ENCODE measurements around the gene AANAT.
A peak's percentile ranks its signal among the peaks of the same experiment; 100 is the strongest.

Gene AANAT

DNA sequence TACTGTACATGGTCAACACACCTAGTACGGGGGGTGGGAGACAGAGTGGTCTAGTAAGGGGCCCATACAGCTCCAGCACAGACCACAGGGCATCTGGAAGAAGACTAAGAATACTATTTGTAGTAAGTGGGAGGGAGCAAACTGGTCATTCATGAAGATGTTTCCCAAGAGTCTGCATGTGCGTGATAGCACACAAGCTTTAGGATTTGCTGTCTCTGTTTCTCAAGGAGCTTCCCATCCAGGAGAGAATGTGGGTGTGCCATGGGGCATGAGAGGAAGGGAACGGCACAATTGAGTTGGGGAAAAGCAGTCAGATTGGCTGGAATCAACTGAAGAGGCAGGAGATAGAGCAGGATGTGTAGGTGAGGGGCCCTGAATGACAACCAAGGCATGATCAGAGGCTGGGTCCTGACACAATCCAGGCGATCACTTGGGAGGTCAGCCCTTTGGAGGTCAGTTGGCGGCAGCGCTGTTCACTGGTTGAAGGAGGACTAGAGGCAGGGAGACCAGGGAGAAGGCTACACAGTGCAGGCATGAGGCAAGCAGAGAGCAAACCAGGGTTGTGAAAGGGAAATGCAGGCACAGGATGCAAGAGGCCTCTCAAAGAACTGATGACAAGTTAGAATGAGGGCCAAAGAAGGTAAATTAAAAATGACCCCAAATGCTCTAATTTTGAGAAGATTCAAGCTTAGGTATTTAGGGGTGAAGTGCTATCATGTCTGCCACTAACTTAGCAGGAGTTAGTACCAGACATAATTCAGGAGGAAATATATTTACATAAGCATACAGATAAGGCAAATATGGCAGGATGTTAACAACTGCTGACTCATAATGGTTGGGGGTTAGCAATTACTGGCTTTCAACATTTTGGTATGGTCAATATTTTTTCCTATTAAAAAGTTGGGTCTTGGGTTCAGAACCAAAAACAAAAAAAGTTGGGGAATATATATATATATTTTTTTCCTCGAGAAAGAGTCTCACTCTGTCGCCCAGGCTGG is 24.8 kb upstream of the AANAT start:
- no peak for DNase-seq (ENCODE audit: low spot score)

- DNase-seq (ENCODE audit: low spot score): no peak
These were observed 22.7 kb upstream of the AANAT start for GRCh38 chr17:76444518-76445311.

DNA sequence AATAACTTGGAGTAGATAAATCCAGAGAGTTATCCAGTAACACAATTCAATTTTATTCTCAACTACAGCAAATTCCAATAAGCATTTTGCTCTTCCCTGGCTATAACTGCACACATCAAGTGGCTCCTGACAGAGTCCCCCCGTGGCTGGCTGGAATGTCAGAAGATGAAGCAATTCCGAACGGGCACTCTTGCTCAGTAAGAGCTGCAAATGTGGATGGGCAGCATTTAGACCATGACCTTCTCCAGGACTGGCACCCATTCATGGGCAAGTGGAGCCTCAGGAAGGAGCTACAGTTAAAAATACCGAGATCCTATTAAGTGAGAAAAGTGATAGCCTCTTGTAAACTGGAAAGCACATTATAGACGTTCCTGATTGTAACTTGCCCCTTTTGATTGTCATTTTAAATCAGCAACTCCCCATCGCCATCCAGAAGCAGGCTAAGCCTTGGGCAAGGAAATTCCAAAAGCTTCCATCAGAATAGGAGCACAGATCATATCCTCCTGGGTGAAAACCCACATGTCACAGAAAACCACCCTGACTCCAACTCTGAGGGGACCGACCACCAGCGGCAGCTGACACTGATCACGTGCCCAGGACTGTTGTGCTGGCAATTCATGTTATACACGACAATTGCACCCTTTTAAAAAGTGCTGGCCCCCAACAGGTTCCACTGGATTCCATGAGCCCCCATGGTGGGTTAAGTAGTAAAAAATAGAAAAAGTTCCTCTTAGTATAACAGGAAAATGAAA is 21.5 kb upstream of the AANAT start:
- DNase-seq (ENCODE audit: low spot score): no peak

- no peak for DNase-seq (ENCODE audit: low spot score)
These were observed 20.8 kb upstream of the AANAT start for GRCh38 chr17:76446449-76447231.

DNA sequence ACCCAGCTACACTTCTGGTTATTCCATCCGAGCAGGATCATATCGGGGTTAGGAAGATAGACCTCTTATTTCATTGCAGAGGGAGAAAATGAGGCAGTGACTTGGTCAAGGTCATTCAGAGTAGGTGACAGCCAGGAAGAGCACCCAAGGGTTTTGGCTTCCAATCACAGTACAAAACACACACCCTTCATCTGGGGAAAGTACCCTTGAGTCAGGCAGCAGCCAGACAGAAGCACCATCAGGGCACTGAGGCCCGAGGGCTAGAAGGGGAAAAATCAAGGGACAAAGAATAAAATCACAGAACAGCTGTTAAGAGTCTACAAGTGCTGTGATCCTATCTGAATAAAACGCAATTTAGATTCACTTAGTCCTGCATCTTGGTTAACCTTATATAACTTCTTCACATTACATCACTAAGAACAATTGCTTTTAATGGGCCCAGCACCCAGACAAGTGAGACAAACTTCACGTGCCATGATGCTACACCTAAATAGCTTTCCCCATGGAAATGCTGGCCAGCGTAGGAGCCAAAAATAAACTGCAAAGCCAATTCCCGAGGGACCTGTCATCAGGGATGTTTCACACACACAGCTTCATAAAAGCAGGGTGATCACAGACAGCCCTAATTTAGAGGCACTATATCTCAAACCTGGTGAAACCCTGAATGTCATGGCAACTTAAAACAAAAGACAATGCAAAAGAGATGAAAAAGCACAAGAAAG is 19.3 kb upstream of the AANAT start:
- DNase-seq (ENCODE audit: low spot score): no peak

DNA sequence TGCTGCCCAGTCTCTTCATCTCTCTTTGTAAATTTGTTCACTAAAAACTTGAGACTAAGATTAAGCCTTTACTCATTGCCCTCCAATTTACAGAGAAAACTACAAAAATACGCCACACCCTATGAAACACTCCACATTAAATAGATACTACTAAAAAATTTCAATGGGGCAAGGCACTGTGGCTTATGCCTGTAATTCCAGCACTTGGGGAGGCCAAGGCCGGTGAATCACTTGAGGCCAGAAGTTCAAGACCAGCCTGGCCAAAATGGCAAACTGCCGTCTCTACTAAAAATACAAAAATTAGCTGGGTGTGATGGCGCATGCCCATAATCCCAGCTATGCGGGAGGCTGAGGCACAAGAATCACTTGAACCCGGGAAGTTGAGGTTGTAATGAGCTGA is 18.3 kb upstream of the AANAT start:
- DNase-seq (ENCODE audit: low spot score): no peak

GRCh38 chr17:76451506-76451905 is 15.9 kb upstream of the AANAT start:
- no peak for DNase-seq (ENCODE audit: low spot score)

DNA sequence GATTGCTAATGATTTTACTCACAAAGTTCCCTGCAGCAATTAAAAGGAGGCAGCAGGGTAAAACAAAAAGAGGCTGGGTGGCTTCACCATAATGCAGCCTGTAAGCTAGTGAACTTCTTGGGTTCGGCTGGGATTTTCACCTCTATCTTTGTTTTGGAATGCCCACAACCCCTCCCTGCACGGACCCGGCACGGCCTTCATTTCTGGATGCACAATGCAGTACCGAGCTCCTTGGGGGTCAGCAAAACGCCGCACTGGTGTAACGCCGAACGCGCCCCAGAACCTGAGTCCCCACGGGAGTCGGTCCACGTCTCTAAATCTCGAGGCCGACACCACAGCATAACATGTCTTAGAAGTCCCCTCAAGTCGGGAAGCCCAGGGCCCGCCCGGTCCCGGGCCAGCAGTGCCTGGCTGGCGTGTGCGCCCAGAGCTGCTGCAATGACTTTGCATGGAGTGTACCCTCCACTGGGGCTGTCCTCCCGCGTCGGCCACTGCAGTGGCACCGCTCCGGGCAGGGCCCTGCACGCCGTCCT is 15.2 kb upstream of the AANAT start:
- no peak for DNase-seq (ENCODE audit: low spot score)

DNA sequence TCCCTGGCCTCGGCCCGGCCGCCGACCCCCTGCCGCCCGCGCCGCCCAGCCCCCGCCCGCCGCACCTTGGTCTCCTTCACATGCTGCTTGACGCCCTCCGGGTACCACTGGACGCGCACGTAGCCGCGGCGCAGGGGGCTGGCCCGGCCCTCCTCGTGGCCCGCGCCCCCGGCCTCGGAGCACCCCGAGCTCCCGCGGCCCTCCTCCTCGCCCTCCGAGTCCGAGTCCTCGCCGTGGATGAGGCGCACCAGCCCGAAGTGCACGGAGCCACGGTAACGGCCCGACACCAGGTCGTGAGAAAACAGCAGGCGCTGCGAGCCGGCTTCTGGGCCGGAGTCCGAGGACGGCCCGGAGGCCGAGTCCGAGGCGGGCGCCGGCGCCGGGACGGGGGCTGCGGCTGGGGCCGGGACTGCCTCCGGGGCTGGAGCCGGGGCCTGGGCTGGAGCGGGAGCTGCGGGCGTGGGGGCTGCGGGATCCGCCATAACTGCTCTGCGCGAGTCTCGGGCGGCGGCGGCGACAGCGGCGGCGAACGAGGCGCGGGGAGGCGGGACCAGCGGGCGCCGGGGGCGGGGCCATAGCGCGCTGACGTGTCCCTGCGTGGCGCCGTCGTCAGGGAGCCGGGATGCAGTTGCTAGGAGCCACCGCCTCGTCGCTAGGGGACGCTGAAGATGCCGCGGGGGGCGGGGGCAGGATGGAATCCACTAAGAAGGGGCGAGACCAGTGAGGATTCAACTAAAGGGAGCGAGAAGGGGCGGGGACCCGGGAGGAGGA is 14.6 kb upstream of the AANAT start, which contains the start of gene UBE2O:
Gene UBE2O, minus strand, starts transcription at position 493 of the 771 bp plus-strand sequence. Its CDS starts 11 bp downstream, at position 482.
- peak; percentile 92 for DNase-seq (ENCODE audit: low spot score)

- no peak for DNase-seq (ENCODE audit: low spot score)
These were observed 14.0 kb upstream of the AANAT start for GRCh38 chr17:76453431-76453743.

GRCh38 chr17:76458580-76459490 is 8.6 kb upstream of the AANAT start:
- DNase-seq (ENCODE audit: low spot score): no peak

- DNase-seq (ENCODE audit: low spot score): no peak
These were observed 7.7 kb upstream of the AANAT start for GRCh38 chr17:76459674-76460073.

DNA sequence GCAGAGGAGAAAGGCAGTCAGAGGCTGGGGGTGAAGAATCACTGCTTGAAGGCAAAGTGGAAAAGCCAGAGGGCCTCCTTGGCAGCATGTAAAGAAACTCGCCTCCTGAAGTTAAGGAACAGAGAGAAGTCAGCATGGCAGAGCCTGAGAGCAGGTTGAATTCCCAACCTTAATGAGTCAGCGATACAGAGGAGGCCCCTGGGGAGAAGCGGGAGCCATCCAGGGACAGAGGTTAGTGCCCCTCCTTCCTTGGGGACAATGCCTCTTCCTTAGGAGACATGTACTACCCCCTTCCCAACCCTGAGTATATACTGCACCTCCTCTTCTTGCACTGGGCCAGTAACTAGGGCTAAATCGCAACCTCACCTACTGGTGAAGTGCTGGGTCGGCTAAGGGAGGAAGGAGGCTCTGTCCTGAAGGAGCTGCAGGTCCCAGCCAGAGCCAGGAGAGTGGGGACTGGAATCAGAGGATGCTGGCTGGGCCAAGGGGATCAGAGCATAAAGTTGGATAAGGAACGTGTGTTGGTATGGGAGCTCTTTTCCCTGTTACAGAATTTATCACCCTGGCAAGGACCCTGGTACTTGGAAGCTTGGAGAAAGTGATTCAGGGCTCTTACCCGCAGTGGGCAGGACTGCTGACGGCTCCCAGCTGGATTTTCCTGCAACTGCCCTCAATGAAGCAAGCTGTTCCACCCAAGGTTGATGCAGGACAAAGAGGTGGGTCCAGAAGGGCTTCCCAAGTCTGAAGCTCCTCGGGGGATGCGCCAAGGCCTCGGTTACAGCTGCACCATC is 5.4 kb upstream of the AANAT start:
- DNase-seq (ENCODE audit: low spot score): no peak

DNA sequence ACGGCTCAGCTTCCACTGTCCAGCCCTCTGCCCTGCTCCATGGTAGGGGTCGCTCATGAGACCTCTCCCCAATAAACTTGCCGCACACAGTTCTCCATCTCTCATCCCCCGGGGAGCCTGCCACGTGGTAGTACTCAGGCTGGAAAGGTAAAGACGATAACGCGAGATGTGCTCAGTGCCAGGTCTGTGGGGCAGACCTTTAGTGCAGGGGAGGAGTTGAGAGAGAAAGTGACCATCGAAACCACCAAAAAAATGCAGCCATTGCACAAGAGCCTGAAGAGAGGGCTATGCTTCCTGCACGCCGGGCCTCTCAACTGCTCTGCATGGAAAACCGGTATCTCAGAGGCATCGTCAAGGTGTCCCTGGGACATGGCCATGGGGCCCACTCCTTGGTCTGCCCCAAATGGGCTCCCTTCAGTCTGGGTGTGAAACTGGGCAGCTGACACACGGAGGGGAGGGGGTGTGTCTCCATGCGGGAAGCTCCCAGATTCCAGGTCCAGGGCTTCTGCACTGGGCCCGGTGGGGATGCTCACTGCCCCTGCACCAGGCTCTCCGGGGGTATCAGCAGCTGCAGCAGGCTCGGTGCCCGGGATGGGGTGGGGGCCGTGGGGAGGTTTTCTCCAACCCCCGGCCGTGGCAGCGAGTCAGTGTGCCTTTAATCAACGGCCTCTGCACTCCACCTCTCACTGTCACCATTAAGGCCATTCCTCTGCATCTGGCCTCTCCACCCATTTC is 4.7 kb upstream of the AANAT start:
- no peak for DNase-seq (ENCODE audit: low spot score)

DNA sequence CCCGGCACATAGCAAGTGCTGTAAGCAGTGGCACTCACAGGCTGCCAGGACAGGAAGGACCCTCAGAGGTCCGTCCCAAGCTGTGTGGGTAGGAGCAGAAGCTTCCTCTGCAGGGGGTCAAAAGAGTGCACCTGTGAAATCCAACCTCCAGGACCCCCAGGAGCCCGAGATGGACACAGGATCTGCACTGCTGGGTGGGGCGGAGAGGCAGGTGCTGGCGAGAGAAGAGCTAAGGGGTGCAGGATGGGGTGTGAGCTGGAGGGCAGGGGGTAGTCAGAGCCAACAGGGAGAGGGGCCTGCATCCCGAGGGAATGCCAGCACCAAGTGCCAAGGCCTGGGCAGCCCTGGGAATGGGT is 650 bp upstream of the AANAT start:
- no peak for DNase-seq (ENCODE audit: low spot score)

DNA sequence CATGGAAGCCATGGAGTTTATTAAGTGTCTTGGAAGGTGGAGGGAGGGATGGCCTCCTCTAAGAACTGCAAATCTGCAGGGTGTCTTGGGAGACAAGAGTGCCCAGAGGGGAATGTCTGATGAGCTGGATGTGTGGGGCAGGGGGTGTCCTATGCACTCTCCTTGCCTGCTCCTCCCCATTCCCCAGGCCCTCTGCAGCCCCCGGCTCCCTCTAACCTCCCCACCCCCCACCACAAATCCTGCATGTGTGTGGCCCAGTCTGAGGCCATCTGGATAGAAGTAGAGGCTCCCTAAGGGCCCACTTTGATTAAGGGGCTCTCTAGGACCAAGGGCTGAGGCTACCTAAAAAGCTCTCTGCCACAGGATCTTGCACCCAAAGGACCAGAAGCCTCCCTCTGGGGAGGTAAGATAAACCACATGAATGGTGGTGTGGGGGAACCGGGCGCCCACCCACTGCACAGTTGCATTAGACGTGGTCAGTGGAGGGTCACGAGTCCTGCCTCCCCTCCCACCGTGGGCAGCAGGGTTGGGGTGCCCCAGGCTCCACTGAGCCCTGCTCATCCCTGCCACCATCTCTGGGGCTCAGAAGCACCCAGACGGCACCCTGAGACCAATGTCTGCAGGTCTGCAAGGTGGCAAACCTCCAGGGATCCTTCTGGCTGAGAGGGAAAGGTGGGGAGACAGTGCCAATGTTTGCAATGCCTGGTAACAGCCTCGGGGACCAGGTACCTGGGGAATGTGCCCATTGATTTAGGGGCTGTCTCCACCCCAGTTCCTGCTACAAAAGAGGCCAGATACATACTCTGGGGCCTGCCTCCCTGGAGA is 618 bp downstream of the AANAT start:
- DNase-seq (ENCODE audit: low spot score): no peak

Measured in CD4-positive, alpha-beta T cell treated with Interleukin-2 at 100 ng/mL for 4 hours (primary cell).